C4-2B (cell line): Measurements from ENCODE around the gene MYBPH.

Source experiments
- ZFX ChIP-seq: fragments of 450-650 bp; IDR thresholded peaks from 2 replicates; pipeline ENCODE4 v1.6.1; 2017
- TF ChIP-seq, protein P1 (sequence below): fragments of 450-650 bp; conservative IDR thresholded peaks from 2 replicates; pipeline ENCODE4 v1.5.1; 2017; ENCODE audit warnings: mild to moderate bottlenecking

GRCh38 chr1:203188686-203189232 lies 13.1 kb upstream of the MYBPH start:
- TF ChIP-seq, protein P1, sequence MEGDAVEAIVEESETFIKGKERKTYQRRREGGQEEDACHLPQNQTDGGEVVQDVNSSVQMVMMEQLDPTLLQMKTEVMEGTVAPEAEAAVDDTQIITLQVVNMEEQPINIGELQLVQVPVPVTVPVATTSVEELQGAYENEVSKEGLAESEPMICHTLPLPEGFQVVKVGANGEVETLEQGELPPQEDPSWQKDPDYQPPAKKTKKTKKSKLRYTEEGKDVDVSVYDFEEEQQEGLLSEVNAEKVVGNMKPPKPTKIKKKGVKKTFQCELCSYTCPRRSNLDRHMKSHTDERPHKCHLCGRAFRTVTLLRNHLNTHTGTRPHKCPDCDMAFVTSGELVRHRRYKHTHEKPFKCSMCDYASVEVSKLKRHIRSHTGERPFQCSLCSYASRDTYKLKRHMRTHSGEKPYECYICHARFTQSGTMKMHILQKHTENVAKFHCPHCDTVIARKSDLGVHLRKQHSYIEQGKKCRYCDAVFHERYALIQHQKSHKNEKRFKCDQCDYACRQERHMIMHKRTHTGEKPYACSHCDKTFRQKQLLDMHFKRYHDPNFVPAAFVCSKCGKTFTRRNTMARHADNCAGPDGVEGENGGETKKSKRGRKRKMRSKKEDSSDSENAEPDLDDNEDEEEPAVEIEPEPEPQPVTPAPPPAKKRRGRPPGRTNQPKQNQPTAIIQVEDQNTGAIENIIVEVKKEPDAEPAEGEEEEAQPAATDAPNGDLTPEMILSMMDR, result no peak
- no peak for TF ChIP-seq ZFX
